BLaER1 (cell line): ENCODE measurements around the gene PLA2R1.

Experiments
- H3K27ac ChIP-seq: shearing (Covaris generic); formaldehyde crosslinking; 2 replicates; pipeline ENCODE4 v1.8.1; 2022
- H3K27me3 ChIP-seq: shearing (Covaris generic); formaldehyde crosslinking; 2 replicates; pipeline ENCODE4 v1.8.1; 2022
- H3K36me3 ChIP-seq: shearing (Covaris generic); formaldehyde crosslinking; 2 replicates; pipeline ENCODE4 v1.8.1; 2022
- H3K4me1 ChIP-seq: shearing (Covaris generic); formaldehyde crosslinking; 2 replicates; pipeline ENCODE4 v1.8.1; 2022
- H3K4me2 ChIP-seq: shearing (Covaris generic); formaldehyde crosslinking; 2 replicates; pipeline ENCODE4 v1.8.1; 2022
- H3K4me3 ChIP-seq: shearing (Covaris generic); formaldehyde crosslinking; 2 replicates; pipeline ENCODE4 v1.8.1; 2022
- H3K9ac ChIP-seq: shearing (Covaris generic); formaldehyde crosslinking; 2 replicates; pipeline ENCODE4 v1.8.1; 2022
- H3K9me3 ChIP-seq: shearing (Covaris generic); formaldehyde crosslinking; 2 replicates; pipeline ENCODE4 v1.8.1; 2022
- H4K20me1 ChIP-seq: shearing (Covaris generic); formaldehyde crosslinking; 2 replicates; pipeline ENCODE4 v1.8.1; 2022
- Cebpa-rat ChIP-seq: shearing (Covaris generic); IDR thresholded peaks from 2 replicates; pipeline ENCODE4 v1.8.1; 2022

Gene PLA2R1

GRCh38 chr2:159942146-159942545 lies 120.3 kb downstream of the PLA2R1 start:
- H3K9ac ChIP-seq, result no peak overlapping the region
- no peaks in the 10 kb centered on the region for H3K9me3 ChIP-seq
- H4K20me1 ChIP-seq, result no peaks in the 10 kb centered on the region
- no peaks in the 10 kb centered on the region for H3K36me3 ChIP-seq
- H3K4me2 ChIP-seq, result no peak overlapping the region
- H3K4me3 ChIP-seq, result no peak overlapping the region
- TF ChIP-seq Cebpa-rat, result no peak
- H3K27ac ChIP-seq, result no peak overlapping the region
- no peaks in the 10 kb centered on the region for H3K27me3 ChIP-seq
- H3K4me1 ChIP-seq, result no peaks in the 10 kb centered on the region

- H3K27me3 ChIP-seq, result no peaks in the 10 kb centered on the region
- H3K27ac ChIP-seq, result no peak overlapping the region
- no peaks in the 10 kb centered on the region for H3K9me3 ChIP-seq
- H3K4me1 ChIP-seq, result no peaks in the 10 kb centered on the region
- TF ChIP-seq Cebpa-rat, result no peak
- no peak overlapping the region for H3K4me3 ChIP-seq
- no peak overlapping the region for H3K4me2 ChIP-seq
- no peaks in the 10 kb centered on the region for H4K20me1 ChIP-seq
- H3K36me3 ChIP-seq, result no peaks in the 10 kb centered on the region
- H3K9ac ChIP-seq, result no peak overlapping the region
These were observed 120.7 kb downstream of the PLA2R1 start for GRCh38 chr2:159941729-159942128.

DNA sequence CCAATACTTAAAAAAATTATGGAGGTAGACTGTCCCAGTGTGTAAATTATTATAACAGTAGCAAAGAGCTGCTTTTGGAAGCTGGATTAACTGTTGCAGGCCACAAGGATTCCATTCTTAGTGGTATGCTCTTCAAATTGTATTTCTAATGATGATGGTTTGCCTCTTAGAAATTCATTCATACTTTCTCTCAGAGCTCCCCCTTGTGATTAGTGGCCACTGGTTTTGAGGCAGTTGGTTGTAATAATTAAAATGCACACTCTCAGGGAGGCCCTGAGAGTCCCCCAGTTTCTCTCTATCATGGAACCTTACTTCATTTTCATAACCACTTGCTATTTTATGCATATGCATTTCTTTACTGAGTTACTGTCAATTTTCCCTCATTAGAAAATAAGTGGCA lies 122.5 kb downstream of the PLA2R1 start:
- Histone ChIP-seq H3K36me3 (no peaks in the 10 kb centered on the region), H3K9me3 (no peaks in the 10 kb centered on the region), H4K20me1 (no peaks in the 10 kb centered on the region), H3K27me3 (no peaks in the 10 kb centered on the region), H3K9ac (no peak overlapping the region), H3K4me3 (no peak overlapping the region), H3K4me2 (no peak overlapping the region), H3K27ac (no peak overlapping the region), H3K4me1 (no peaks in the 10 kb centered on the region)
- no peak for TF ChIP-seq Cebpa-rat

DNA sequence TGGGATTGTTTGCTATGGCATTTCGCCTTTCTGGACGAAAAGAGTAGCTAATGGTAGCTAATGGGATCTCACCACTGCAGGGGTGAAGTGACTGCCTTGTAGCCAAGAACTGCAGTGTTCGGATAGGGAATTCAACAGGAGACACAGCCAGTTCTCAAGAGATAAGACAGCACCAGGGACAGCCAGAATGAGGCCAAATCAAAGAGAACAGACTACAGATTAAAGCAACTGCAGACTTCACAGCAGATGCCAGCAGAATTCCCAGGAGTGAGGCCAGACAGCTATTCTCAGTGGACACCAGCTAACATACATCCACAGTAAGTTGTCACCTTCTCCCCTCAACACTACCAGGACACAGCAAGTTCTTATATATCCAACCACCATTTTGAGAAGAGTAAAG lies 124.0 kb downstream of the PLA2R1 start:
- no peaks in the 10 kb centered on the region for H3K27me3 ChIP-seq
- H4K20me1 ChIP-seq, result no peaks in the 10 kb centered on the region
- no peak overlapping the region for H3K9ac ChIP-seq
- no peaks in the 10 kb centered on the region for H3K9me3 ChIP-seq
- H3K36me3 ChIP-seq, result no peaks in the 10 kb centered on the region
- no peak overlapping the region for H3K4me3 ChIP-seq
- H3K4me2 ChIP-seq, result no peak overlapping the region
- H3K27ac ChIP-seq, result no peak overlapping the region
- H3K4me1 ChIP-seq, result peaks cover 12% of the 10 kb centered on the region
- TF ChIP-seq Cebpa-rat, result no peak

GRCh38 chr2:159936471-159936870 lies 125.9 kb downstream of the PLA2R1 start:
- no peak overlapping the region for H3K4me3 ChIP-seq
- H4K20me1 ChIP-seq, result no peaks in the 10 kb centered on the region
- H3K36me3 ChIP-seq, result no peaks in the 10 kb centered on the region
- H3K9ac ChIP-seq, result no peak overlapping the region
- no peak overlapping the region for H3K4me2 ChIP-seq
- no peaks in the 10 kb centered on the region for H3K27me3 ChIP-seq
- no peaks in the 10 kb centered on the region for H3K9me3 ChIP-seq
- peaks cover 27% of the 10 kb centered on the region for H3K4me1 ChIP-seq
- TF ChIP-seq Cebpa-rat, result no peak
- H3K27ac ChIP-seq, result no peak overlapping the region

DNA sequence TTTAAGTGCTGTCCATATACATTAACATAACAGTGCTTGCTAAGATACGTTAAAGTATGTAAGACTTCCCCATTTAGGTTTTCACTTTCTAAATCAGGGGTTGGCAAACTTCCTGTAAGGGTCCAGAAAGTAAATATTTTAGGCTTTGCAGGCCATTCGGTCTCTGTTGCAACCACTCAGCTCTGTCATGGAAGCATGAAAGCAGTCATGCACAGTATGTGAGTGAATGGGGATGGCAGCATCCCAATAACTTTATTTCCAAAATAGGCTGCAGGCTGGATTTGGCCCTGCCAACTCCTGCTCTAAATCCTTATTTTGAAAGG lies 128.7 kb downstream of the PLA2R1 start:
- H3K27ac ChIP-seq, result no peak overlapping the region

DNA sequence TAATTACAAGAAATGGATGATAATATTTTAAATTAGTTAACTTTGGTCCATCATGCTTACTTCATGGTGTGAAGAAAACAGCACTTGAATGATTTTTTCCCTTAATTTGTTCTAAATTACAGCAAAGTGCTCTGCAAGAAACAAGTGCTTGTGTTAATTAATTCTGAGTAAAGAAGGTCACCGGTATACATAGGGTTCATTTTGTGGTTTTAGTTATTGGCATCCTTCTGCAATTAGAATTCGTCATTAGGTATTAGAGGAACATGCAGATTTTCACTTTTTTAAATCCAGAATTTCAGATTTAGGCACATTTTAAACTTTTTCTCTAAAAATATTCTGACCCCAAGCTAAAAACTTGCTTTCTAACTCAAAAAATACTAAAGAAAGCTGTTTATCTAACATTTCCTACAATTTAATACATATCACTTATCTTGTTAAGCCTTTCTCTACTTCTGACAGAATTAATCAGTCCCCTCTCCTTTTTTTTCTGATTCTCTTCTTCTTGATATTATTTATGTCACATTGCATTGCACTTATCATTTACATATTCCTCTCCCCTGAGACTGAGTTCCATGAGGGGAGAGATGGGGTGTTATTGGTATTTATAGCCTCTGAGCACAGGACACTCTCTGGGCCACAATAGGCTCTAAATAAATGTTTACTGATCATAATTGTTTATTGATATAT lies 129.2 kb downstream of the PLA2R1 start:
- Histone ChIP-seq H3K4me1 (peaks cover 27% of the 10 kb centered on the region), H3K4me3 (no peak overlapping the region), H3K27me3 (no peaks in the 10 kb centered on the region), H3K27ac (no peak overlapping the region), H3K36me3 (no peaks in the 10 kb centered on the region), H3K4me2 (peak overlapping the region; percentile 74), H4K20me1 (no peaks in the 10 kb centered on the region), H3K9ac (no peak overlapping the region), H3K9me3 (peaks cover 3% of the 10 kb centered on the region)
- no peak for TF ChIP-seq Cebpa-rat

More for the DNA sequence above, 128.7 kb downstream of the PLA2R1 start:
- no peaks in the 10 kb centered on the region for H4K20me1 ChIP-seq
- H3K4me3 ChIP-seq, result no peak overlapping the region
- TF ChIP-seq Cebpa-rat, result no peak
- H3K4me1 ChIP-seq, result peaks cover 27% of the 10 kb centered on the region
- no peak overlapping the region for H3K9ac ChIP-seq
- H3K36me3 ChIP-seq, result no peaks in the 10 kb centered on the region
- no peaks in the 10 kb centered on the region for H3K9me3 ChIP-seq
- no peaks in the 10 kb centered on the region for H3K27me3 ChIP-seq
- H3K4me2 ChIP-seq, result peak overlapping the region; percentile 74

GRCh38 chr2:159926695-159927094 lies 135.7 kb downstream of the PLA2R1 start:
- no peaks in the 10 kb centered on the region for H4K20me1 ChIP-seq
- H3K4me3 ChIP-seq, result no peak overlapping the region
- H3K27me3 ChIP-seq, result no peaks in the 10 kb centered on the region
- H3K27ac ChIP-seq, result no peak overlapping the region
- no peak overlapping the region for H3K9ac ChIP-seq
- TF ChIP-seq Cebpa-rat, result no peak
- H3K9me3 ChIP-seq, result peaks cover 6% of the 10 kb centered on the region
- peaks cover 7% of the 10 kb centered on the region; the same call in 1 of the 2 replicates for H3K4me1 ChIP-seq
- no peaks in the 10 kb centered on the region for H3K36me3 ChIP-seq
- no peak overlapping the region for H3K4me2 ChIP-seq

DNA sequence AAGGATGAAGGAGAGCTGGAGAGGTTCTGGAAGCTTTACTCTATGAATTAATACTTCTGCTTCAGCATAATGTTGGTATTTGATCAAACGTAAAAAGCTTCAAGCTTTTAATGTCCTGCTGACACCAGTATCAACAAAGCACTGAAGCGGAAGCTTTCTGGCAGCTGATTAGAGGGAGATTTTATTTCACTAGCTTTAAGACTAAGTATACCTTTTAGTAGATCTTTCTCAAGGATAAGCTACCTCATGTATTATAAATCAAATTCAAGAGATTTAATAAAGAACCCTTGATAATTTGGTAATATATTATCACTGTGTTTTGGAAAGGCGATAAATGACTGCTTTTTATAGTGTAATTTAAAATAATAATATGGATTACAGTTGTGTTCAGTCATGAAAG lies 136.4 kb downstream of the PLA2R1 start:
- TF ChIP-seq Cebpa-rat, result no peak
- Histone ChIP-seq H3K27ac (no peak overlapping the region), H4K20me1 (no peaks in the 10 kb centered on the region), H3K36me3 (no peaks in the 10 kb centered on the region), H3K4me3 (no peak overlapping the region), H3K9ac (no peak overlapping the region), H3K4me2 (0 out of 2 replicates have a peak overlapping the region, but pooled peaks have one; percentile 26), H3K9me3 (peaks cover 6% of the 10 kb centered on the region), H3K27me3 (no peaks in the 10 kb centered on the region), H3K4me1 (peaks cover 7% of the 10 kb centered on the region; the same call in 1 of the 2 replicates)

GRCh38 chr2:159922563-159922962 lies 139.9 kb downstream of the PLA2R1 start:
- no peak overlapping the region for H3K4me3 ChIP-seq
- no peaks in the 10 kb centered on the region for H4K20me1 ChIP-seq
- H3K4me1 ChIP-seq, result peaks cover 7% of the 10 kb centered on the region; the same call in 1 of the 2 replicates
- H3K27ac ChIP-seq, result no peak overlapping the region
- H3K36me3 ChIP-seq, result no peaks in the 10 kb centered on the region
- H3K9ac ChIP-seq, result no peak overlapping the region
- no peaks in the 10 kb centered on the region for H3K27me3 ChIP-seq
- H3K4me2 ChIP-seq, result no peak overlapping the region
- H3K9me3 ChIP-seq, result no peaks in the 10 kb centered on the region
- no peak for TF ChIP-seq Cebpa-rat
